GM19025 (cell line): Measurements from ENCODE around the gene DNAH11.
"Not testable (repeated sequence)": the region's sequence is repeated elsewhere in the genome, so short reads cannot be mapped to it uniquely, and the experiment has no call there.

Source experiments
- ATAC-seq: cut with Tn5 transposase; IDR thresholded peaks from one replicate; pipeline ENCODE4 v1.9.1; 2021; ENCODE audit warnings: mild to moderate bottlenecking, low read depth, moderate library complexity; ENCODE audit not compliant: unreplicated experiment

DNAH11 gene

GRCh38 chr7:21616796-21617436 lies 74.1 kb downstream of the DNAH11 start:
- ATAC-seq, result no peak

DNA sequence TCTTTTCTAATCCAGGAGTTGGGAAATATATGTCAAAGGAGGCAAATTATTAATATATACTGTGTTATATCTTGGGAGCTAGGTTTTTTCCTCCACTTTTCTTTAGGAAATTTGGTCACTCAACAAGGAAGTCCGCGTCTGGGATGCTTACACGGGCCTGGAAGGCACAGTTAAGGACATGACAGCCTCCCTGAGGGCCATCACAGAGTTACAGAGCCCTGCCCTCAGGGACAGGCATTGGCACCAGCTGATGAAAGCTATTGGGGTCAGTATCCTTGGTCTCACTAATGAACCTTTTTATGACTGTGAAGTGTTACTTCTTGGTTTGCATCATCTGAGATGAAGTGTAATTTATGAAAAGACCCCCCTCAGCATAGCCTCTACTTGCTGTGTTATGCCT lies 74.7 kb downstream of the DNAH11 start:
- ATAC-seq, result no peak

GRCh38 chr7:21617916-21618390 lies 75.1 kb downstream of the DNAH11 start:
- ATAC-seq, result no peak

DNA sequence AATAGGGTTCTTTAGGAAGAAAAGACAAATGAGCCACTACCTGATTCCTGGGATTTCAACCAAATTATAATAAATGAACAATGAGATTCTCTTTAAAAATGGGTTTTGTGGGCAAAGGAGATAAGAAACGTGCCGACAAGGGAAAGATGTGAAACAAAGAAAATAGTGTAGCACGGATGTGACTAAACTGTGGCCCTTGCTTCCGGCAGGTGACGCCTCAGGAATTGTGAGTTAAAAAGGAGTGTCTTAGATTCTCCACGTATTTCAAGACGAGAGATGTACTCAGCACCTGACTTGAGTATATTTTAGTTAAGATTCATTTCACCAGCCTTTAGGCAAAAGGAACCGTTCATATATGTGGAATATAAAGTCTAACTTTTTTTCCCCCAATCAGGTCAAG lies 75.9 kb downstream of the DNAH11 start:
- no peak for ATAC-seq

DNA sequence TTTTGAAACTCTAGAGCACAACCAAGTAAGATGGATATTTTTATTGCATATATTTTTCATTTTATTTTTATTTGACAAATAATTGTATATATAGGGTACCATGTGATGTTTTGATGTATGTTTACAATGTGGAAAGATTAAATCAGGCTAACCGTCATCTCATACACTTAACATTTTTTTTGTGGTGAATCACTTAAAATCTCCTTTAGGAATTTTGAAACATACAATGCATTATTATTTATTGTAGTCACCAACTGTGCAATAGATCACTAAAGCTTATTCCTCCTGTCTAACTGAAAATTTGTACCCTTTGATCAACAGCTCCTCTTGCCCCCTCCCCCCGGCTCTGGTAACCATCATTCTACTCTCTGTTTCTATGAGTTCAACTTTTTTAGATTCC lies 77.2 kb downstream of the DNAH11 start:
- no peak for ATAC-seq

GRCh38 chr7:21624320-21624719 lies 81.5 kb downstream of the DNAH11 start:
- no peak for ATAC-seq

DNA sequence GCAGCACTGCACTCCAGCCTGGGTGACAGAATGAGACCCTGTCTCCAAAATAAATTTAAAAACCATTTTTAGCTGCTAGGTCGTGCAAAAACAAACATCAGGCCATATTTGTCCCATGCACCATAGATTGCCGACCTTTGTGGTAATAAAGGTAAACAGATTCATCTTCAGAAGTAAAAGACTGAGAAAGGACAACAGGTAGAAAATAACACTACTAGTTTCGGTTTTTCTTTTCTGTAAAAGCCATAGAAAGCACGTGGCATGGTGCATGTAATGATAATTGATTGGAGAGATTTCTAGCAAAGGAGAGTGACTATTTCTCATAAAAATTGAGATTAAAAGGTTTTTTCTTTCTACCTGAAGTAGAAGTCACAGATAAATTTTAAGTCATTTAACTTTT lies 93.9 kb downstream of the DNAH11 start:
- ATAC-seq, result no peak

DNA sequence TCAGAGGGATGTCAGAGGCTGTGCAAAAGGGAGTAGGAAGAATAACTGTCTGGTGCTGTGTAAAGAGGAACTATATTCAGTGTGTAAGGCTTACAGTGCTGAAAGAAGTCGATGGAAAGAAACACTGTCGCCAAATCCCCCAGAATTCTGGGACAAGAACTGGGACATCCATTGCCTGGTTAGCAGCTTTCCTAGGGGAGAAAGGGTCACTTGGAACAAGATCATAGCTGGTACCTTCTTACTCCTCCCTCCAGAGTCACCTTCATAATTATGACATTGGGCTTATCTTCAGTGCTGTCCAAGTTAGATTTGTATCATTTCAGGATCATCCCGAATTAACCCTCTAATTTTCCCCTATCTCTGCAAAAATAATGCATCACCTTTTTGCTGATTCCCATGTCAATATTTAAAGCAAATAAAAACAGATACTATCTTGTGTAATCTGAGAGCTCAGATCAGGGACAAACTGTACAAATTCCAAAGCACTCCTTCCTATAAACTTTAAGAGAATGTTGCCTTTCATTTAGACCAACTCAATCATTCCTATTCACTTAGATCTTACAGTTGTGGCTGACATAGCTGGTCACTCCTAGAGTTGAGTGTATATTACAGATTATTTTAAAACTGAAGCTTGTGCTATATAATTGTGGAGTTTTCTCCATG lies 96.5 kb downstream of the DNAH11 start:
- no peak for ATAC-seq

GRCh38 chr7:21640105-21640504 lies 97.3 kb downstream of the DNAH11 start:
- no peak for ATAC-seq

DNA sequence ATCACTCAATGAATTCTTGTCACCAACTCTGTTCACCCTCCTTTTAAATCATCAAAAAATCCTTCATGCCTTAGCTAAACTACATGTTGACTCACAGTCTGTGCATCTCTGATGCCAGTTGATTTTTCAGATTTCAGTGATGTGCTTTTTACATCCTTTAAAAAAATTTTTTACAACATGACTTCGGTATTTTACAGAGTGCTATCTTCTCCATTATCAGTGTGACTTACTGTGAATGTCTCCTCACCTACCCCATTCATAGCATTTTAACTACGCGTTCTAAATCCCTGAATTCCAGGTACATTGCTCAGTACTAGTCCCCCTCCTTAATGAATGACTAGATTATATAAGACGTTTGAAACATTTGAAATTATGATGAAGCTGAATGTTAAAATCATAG lies 98.7 kb downstream of the DNAH11 start:
- ATAC-seq, result no peak

DNA sequence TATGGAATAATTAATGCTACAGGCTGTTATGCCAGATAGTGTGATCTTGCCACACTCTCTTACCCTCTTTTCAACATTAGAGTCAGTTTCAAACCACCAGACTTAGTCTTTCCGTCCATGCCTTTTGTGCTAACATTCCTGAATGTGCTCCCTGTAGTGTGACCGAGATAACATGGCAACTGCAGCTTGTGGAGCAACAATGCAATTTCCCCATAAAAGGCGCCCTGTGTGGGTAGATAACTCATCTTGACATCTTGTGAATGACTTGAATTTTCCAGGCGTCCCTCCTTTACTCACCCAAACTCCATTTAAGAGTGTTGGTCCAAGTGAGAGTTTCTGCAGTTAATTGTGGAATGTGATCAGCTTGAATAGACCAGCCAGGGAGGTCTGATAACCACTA lies 99.6 kb downstream of the DNAH11 start:
- ATAC-seq, result no peak

- no peak for ATAC-seq
Measured at GRCh38 chr7:21651697-21652096, 108.9 kb downstream of the DNAH11 start.

GRCh38 chr7:21653623-21654022 lies 110.8 kb downstream of the DNAH11 start:
- no peak for ATAC-seq

GRCh38 chr7:21656081-21656480 lies 113.2 kb downstream of the DNAH11 start:
- no peak for ATAC-seq

GRCh38 chr7:21656796-21657195 lies 114.0 kb downstream of the DNAH11 start:
- ATAC-seq, result no peak

- no peak for ATAC-seq
Measured at GRCh38 chr7:21670496-21670895, 127.7 kb downstream of the DNAH11 start.

- ATAC-seq, result no peak
Measured at GRCh38 chr7:21671859-21672258, 129.0 kb downstream of the DNAH11 start.

GRCh38 chr7:21675255-21675654 lies 132.4 kb downstream of the DNAH11 start:
- no peak for ATAC-seq

DNA sequence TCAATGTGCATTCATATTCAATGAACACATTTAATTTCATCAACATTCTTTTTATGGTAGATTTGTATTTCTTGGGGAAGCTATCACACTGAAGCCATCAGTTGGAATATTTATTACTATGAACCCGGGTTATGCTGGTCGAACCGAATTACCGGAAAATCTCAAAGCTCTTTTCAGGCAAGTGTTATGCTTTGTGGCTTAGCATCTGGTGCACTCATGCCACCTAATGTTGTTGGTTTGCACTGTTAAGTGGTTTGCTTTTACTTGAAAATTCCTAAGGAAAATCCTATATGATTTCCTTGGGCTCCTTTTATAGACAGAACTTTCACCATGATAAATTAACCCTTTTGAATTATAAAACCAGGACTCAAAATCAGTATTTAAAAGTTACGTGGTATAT lies 147.9 kb downstream of the DNAH11 start:
- ATAC-seq, result no peak

GRCh38 chr7:21691146-21691545 lies 148.3 kb downstream of the DNAH11 start:
- not testable (repeated sequence) for ATAC-seq

DNA sequence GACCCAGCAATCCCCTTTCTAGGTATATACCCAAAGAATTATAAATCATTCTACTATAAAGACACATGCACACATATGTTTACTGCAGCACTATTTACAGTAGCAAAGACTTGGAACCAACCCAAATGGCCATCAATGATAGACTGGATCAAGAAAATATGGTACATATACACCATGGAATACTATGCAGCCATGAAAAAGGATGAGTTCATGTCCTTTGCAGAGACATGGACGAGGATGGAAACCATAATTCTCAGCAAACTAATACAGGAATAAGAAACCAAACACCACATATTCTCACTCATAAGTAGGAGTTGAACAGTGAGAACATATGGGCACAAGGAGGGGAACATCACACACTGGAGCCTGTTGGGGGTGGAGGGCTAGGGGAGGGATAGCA lies 157.7 kb downstream of the DNAH11 start:
- not testable (repeated sequence) for ATAC-seq

GRCh38 chr7:21702303-21702702 lies 159.5 kb downstream of the DNAH11 start:
- ATAC-seq, result no peak
